Activated CD8-positive, alpha-beta memory T cell treated with anti-CD3 and anti-CD28 coated beads, Interleukin-2, amount 50 U/mL, for 4 hours (primary cell): Measurements from ENCODE around the gene FSTL5.

ENCODE experiments used
- DNase-seq: peaks from one replicate; pipeline ENCODE4 v3.0.0-alpha.2; 2020

The FSTL5 gene

DNA sequence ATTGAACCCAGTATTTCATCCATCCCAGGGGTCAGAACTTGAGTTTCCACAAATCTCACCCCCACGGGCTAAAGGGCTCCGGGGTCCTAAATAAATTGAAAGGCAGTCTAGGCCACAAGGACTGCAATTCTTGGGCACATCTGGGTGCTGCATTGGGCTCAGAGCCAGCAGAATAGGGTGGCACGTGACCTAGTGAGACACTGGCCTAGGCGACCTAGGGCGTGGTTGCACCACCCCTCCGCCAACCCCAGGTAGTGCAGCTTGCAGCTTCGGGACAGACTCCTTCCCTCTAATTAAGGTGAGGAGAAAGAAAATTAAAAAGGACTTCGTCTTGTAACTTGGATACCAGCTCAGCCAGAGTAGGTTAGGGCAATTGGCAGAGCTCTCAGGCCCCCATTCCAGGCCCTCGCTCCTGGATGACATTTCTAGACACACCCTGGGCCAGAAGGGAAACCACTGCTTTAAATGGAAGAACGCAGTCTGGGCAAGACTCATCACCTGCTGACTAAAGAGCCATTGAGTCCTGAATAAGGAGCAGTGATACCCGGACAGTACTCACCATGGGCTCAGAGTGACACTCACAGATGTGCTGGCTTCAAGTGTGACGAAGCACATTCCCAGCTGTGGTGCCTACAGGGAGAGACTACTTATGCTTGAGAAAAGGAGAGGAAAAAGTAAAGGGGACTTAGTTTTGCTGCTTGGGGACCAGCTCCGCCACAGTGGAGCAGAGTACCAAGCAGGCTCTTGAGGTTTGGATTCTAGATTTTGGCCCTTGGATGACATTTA is 735.4 kb downstream of the FSTL5 start:
- no peak for DNase-seq

DNA sequence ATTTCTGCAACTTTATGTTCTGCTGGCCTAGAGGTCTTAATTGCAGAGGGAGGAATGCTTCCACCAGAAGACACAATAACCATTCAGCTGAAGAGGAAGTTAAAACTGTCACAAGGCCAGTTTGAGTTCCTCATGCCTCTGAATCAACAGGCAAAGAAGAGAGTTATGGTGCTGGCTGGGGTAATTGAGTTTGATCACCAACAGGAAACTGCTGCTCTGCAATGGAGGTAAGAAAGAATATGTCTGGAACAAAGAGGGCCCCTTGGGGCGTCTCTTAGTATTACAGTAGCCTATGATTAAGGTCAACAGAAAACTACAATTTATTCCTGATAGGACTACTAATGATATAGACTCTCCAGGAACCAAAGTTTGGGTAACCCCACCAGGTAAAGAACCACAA is 744.0 kb downstream of the FSTL5 start:
- no peak for DNase-seq

DNA sequence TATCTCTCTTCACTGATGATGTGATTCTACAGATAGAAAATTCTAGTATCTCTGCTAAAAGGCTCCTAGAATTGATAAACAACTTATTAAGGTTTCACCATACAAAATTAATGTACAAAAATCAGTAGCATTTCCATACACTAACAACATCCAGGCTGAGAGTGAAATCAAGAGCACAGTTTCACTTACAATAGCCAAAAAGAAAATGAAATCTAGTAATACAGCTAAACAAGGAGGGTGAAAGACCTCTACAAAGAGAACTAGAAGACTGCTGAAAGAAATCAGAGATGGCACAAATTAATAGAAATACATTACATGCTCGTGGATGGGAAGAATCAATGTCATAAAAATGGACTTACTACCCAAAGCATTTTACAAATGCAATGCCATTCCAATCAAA is 751.9 kb downstream of the FSTL5 start:
- no peak for DNase-seq

GRCh38 chr4:161404346-161405110 is 759.3 kb downstream of the FSTL5 start:
- no peak for DNase-seq

DNA sequence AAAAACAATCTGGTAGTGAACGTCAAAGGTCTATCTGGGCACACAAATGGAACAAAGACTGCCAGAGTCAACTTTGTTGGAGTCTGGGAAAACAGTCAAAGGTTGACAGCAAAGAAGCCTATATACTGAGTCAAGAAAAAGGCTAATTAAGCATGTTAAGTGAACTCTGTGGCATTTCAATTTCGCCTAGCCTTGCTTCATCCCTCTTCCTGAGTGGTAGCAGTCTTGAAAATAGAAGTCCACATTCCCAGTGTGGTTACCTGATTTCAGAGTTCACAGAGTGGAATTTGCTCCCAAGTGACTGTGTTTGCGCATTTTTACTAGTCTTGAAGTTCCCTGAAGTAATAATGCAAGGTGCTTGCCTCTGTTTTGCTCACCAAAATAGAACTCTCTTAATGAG is 760.0 kb downstream of the FSTL5 start:
- DNase-seq = no peak

- DNase-seq = no peak
Measured at GRCh38 chr4:161393602-161394001, 770.2 kb downstream of the FSTL5 start.

- no peak for DNase-seq
Measured at GRCh38 chr4:161382655-161383054, 781.1 kb downstream of the FSTL5 start.

GRCh38 chr4:161376275-161376674 is 787.5 kb downstream of the FSTL5 start:
- no peak for DNase-seq

GRCh38 chr4:161364681-161365080 is 799.1 kb downstream of the FSTL5 start:
- no peak for DNase-seq

DNA sequence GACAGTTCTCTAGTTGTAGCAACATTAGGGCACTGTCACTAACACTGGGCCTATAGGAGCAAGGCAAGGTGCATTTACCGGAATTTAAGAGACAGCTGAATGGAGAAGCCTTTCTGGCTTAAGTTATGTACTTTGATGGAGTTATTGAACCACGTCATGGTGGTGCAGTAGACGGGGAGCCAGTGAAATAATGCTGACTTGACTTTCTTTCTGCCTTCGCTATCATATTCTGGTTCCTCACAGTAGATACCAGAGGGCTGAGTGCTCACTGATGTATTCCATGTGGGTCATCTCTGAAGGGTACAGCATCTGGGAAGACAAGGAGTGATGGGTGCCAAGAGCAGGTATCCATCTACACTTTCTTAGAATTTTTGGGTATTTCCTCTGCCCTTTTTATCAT is 802.8 kb downstream of the FSTL5 start:
- no peak for DNase-seq

DNA sequence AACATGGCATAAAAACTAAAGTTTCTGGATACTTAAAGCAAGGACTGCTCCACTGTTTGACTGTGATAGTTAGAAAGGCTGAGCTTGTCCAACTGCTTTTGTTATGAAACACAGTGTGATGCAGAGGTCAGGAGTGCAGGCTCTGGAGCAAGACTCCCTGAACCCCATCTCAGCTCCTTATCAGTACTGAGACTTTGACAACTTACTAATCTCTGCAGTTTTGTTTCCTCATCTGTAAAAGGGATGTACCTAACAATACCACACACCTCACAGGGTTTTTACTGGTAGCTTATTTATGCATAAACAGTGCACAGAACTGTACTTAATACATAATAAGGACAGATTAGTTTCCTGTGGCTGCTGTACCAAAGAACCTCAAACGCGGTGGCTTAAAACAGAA is 804.3 kb downstream of the FSTL5 start:
- DNase-seq = no peak

DNA sequence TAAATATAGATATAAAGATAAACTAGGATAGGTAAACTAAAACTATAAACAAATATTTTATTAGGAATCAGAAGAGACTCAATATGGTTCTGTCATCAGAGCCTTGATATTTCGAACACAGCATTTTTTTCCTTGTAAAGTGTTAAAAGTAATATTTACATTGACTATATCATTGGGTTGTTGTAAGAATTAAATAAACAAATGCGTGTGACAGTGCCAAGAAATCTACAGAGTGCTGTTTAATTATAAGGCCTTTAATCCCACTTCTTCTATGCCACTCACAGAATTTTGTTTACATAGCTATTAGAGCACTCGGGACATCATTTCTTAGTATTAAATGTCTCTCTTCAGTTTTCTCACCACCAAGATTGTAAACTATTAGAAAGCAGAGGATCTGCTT is 807.4 kb downstream of the FSTL5 start:
- DNase-seq = no peak

DNA sequence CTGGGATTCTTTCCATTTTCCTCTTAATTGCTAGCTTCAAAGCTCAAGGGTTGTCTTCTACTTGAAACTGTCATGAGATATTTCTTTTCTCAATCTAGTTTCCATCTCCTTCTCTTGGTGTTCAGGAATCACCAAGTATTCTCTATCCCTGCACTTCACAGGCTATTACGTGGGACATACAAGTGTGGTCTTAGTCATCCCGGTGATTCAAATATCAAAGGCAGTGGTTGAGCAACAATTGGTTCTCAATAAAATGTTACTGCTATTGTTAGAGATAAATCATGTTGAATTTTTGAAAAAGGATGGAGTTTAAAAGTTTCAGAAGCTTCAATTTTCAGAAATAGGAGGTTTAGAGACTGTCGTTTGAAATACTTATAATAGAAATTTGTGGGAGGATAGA is 812.9 kb downstream of the FSTL5 start:
- DNase-seq = no peak

DNA sequence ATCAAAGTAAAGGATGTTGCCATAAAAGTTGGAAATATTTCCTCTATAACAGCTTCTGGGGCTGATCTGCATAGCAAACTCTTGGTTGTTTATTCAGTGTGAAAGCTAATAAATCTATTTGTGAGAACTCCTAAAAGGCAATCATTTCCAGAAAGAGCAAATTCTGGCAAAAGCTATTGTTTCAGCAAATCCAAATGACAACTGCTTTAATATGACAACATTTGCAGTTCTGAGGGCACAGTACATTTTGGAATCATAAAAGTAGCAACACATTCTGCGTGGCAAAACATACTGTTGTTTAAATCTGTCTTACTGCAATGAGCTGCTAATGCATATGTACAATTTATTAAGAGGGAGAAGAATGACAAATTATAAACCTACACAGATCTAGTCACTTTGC is 818.1 kb downstream of the FSTL5 start:
- no peak for DNase-seq

GRCh38 chr4:161343569-161343950 is 820.2 kb downstream of the FSTL5 start:
- DNase-seq = no peak

DNA sequence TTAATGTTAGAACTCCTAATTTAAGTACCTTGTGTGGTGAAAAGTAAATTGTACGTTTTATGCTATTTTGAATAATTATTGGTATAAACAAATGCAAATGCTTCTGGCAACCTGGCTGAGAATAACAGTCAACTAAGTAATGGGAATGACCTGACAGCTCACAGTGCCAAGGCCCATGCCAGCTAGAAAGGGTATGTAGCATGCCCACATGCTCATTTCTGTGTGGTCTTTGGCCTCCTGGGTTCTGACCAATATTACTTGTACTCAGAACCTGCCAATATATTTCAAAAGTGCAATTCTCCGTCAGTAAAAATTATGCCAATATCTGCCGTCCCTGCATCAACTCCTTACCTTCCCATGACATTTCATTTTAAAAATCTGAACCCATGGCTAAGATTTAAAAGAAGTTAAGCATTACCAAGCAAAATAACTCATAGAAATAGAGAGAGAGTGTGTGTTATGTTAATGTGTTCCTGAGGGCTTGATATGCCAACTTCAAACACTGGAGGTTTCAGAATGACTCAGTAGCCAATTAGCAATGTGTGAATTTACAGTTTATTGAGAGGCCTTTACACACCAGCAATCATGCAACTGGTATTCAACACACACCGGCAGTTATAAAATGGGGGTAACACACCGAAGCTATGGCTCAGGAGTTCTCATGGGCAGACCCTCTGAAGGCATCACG is 820.8 kb downstream of the FSTL5 start:
- DNase-seq = no peak

DNA sequence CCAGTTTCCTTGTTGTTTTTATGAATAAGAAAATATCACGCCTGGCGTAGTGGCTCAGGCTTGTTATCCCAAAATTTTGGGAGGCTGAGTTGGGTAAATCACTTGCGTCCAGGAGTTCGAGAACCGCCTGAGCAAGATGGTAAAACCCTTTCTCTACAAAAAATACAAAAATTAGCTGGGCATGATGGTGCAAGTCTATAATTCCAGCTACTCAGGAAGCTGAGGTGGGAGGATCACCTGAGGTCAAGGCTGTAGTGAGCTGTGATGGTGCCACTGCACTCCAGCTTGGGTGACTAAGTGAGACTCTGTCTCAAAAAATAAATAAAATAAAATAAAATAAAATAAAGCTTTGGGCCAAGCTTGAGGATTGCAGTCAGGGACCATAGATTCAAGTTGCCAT is 827.2 kb downstream of the FSTL5 start:
- no peak for DNase-seq

GRCh38 chr4:161336016-161336530 is 827.7 kb downstream of the FSTL5 start:
- DNase-seq = no peak
